Measurements from ENCODE around the gene ODAD4. TPM values are rescaled to one million over a fixed set of nuclear protein-coding genes. Genes with fewer than 3 reads are reported as not detected.

Gene ODAD4
- total and polyA plus RNA-seq, 2 of the 8 experiments (the other 6 are each of a cell fraction or from before 2014, with no cell fraction given), result 0.48 to 1.3 TPM

DNA sequence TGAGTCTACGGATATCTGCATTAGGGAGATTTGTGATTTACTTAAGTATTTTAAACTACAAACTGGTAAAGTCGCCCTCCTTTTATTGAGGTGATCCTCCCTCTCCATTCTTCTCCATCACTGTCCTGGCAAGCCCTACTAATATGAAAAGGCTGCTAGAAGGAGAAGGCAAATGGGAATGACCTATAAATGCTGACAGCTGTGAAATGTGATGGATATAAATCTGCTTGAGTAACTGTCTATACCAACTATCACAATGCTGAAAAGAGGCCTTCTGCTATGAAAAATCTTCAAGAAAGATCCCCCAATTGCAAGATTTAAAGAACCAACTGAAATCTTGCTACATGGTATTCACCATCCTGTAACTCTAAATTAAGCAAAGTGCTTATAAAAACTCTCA, 71.3 kb downstream of the ODAD4 start:
- H3K56ac ChIP-seq (replicated peaks; ENCODE audit: insufficient read length, low read depth, low read length), result no peak overlapping the region
- no peak overlapping the region for H3K9ac ChIP-seq (replicated peaks in 1 of 4; ENCODE audit: extremely low read depth in 1 of 4, low read depth in 3 of 4, low read length in 3 of 4)
- no peak overlapping the region for H4K5ac ChIP-seq (ENCODE audit: insufficient read length, low read depth, low read length)
- no peak overlapping the region for H3K14ac ChIP-seq (ENCODE audit: insufficient read length)
- no peak overlapping the region for H2BK120ac ChIP-seq (replicated peaks; ENCODE audit: low read depth, low read length)
- WGBS, 2 experiments (ENCODE audit: extremely low coverage in 1 of 2, insufficient coverage in 1 of 2, insufficient read length in 1 of 2, insufficient replicate concordance in 2 of 2, low coverage in 1 of 2, low lambda C conversion rate in 2 of 2, missing lambda C conversion rate in 1 of 2), result 90% methylated on average over 2 of the region's 2 CpGs; no CpG with 5 or more reads in 1 of the 2 experiments
- ChIA-PET POLR2A (ENCODE audit: partially characterized antibody) (interaction anchor here (1.1 to 1.4 kb wide), 2 partner anchors 18 to 32 kb away, joined by 3 read pairs; partner anchors contain the start of gene NKIRAS2), CTCF (ENCODE audit: partially characterized antibody) (interaction anchor here (1.3 kb wide), 1 partner anchor 36 kb away, joined by 3 read pairs; no protein-coding TSS in a partner anchor)
- H3K23ac ChIP-seq (ENCODE audit: insufficient read length), result no peak overlapping the region
- no peak overlapping the region for H3K27ac ChIP-seq (ENCODE audit: low read depth, low read length)
- DNase-seq (ENCODE audit: low read depth in 1 of 2, low spot score in 2 of 2) (no peak), FAIRE-seq (no peak)
- H3K4ac ChIP-seq (replicated peaks; ENCODE audit: insufficient read length, low read depth, low read length), result no peak overlapping the region
- H3K9me3 ChIP-seq (ENCODE audit: insufficient read depth in 2 of 2, low read depth in 1 of 2, low read length in 1 of 2), result no peaks in the 10 kb centered on the region
- H2BK15ac ChIP-seq (ENCODE audit: low read length), result no peak overlapping the region
- no peak overlapping the region for H2AFZ ChIP-seq (ENCODE audit: low read length)
- H2AK5ac ChIP-seq (ENCODE audit: low read depth, low read length), result no peak overlapping the region
- peaks cover 5 to 8% of the 10 kb centered on the region in 2 experiments for H4K20me1 ChIP-seq (replicated peaks in 1 of 2; ENCODE audit: control insufficient read depth in 1 of 2, insufficient read depth in 2 of 2, low read length in 2 of 2)
- no peak overlapping the region for H3K4me3 ChIP-seq (ENCODE audit: extremely low read depth in 1 of 4, insufficient read depth in 2 of 4, low read depth in 3 of 4, low read length in 4 of 4)
- H3K36me3 ChIP-seq (ENCODE audit: control insufficient read depth in 2 of 4, insufficient read depth in 4 of 4, low read length in 3 of 4), result peaks cover 12 to 58% (median 42%) of the 10 kb centered on the region in 4 experiments
- no peaks in the 10 kb centered on the region for H3K27me3 ChIP-seq (replicated peaks in 1 of 4; ENCODE audit: control insufficient read depth in 3 of 4, extremely low read depth in 1 of 4, insufficient read depth in 3 of 4, low read length in 3 of 4)
- no peak overlapping the region for H4K91ac ChIP-seq (replicated peaks; ENCODE audit: insufficient read length, low read length)
- H4K8ac ChIP-seq (ENCODE audit: extremely low read depth, insufficient read depth, low read length), result no peak overlapping the region
- peaks cover 25 to 60% of the 10 kb centered on the region in 2 experiments for H3K79me2 ChIP-seq (ENCODE audit: control insufficient read depth in 1 of 2, insufficient read depth in 2 of 2, low read length in 2 of 2)
- H3K79me1 ChIP-seq (ENCODE audit: low read depth, low read length), result no peaks in the 10 kb centered on the region; the same call in 1 of the 2 replicates
- H3K18ac ChIP-seq (ENCODE audit: extremely low read depth, low read length), result no peak overlapping the region
- H2BK5ac ChIP-seq (ENCODE audit: low read depth, low read length), result no peak overlapping the region
- H3K4me1 ChIP-seq (replicated peaks in 1 of 4; ENCODE audit: control insufficient read depth in 3 of 4, insufficient read depth in 4 of 4, low read length in 3 of 4), result no peaks in the 10 kb centered on the region
- H3K23me2 ChIP-seq (ENCODE audit: low read depth, low read length), result no peaks in the 10 kb centered on the region
- no peak overlapping the region for H3K4me2 ChIP-seq (ENCODE audit: insufficient read depth in 1 of 2, low read depth in 2 of 2, low read length in 2 of 2)
- no peak overlapping the region for H2BK12ac ChIP-seq (ENCODE audit: low read depth, low read length)
- H2BK20ac ChIP-seq (ENCODE audit: low read length), result no peak overlapping the region
- TF ChIP-seq RNF2 (IDR thresholded peaks at IDR 0.05; ENCODE audit: borderline replicate concordance, low read depth, low read length, missing control alignments, poor library complexity, severe bottlenecking) (no peak), SIN3A (conservative IDR thresholded peaks at IDR 0.05 in 1 of 2, IDR thresholded peaks at IDR 0.05 in 1 of 2; ENCODE audit: low read depth in 1 of 2, low read length in 2 of 2) (no peak), KDM5A (IDR thresholded peaks at IDR 0.05; ENCODE audit: low read length) (no peak), EGR1 (IDR thresholded peaks at IDR 0.05; ENCODE audit: borderline replicate concordance, low read depth, low read length) (no peak), SRF (IDR thresholded peaks at IDR 0.05; ENCODE audit: low read depth, low read length) (no peak), PHF8 (conservative IDR thresholded peaks at IDR 0.05; ENCODE audit: low read depth, low read length) (no peak), SAP30 (IDR thresholded peaks at IDR 0.05; ENCODE audit: insufficient read depth, insufficient replicate concordance, low read length) (no peak), RBBP5 (IDR thresholded peaks at IDR 0.05; ENCODE audit: borderline replicate concordance, low read depth, low read length) (no peak), BACH1 (IDR thresholded peaks at IDR 0.05; ENCODE audit: low read length) (no peak), TEAD4 (IDR thresholded peaks at IDR 0.05; ENCODE audit: low read depth, low read length) (no peak), HDAC6 (IDR thresholded peaks at IDR 0.05; ENCODE audit: low read depth, low read length) (no peak)
- TF ChIP-seq, protein P1, sequence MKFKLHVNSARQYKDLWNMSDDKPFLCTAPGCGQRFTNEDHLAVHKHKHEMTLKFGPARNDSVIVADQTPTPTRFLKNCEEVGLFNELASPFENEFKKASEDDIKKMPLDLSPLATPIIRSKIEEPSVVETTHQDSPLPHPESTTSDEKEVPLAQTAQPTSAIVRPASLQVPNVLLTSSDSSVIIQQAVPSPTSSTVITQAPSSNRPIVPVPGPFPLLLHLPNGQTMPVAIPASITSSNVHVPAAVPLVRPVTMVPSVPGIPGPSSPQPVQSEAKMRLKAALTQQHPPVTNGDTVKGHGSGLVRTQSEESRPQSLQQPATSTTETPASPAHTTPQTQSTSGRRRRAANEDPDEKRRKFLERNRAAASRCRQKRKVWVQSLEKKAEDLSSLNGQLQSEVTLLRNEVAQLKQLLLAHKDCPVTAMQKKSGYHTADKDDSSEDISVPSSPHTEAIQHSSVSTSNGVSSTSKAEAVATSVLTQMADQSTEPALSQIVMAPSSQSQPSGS (IDR thresholded peaks at IDR 0.05; ENCODE audit: low read length), result no peak

All from H1 (cell line).